ENCODE results near the gene MAP1LC3B.

DNA sequence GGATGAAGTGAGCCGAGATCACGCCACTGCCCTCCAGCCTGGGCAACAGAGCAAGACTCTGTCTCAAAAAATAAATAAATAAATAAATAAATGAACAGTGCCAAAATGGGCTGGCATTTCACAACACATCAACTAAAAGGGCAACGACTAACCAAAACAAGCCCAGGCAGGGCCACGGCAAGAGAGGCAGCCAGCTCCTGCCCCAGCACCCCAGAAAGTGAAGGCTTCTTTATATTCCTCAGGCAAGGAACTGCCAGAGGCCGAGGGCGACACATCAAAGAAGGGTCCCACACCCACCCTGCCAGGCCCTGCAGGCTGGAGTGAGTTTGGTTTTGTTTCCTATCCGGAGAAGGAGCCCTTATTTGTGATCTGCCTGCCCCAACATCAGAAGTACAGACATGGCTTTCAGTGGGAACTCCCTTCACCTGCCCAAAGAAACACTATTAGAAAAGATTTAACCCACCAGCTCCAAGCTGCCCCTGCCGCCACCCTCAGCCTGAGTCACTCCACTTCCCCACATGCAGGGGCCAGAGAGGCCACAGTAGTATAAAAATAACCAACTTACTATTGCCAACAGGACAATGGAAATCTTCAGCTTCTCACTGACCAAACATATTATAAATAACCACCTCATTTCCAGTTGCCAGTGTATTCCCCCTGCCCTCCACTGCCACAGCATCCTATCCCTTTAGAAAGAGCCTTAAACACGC lies 16.6 kb upstream of the MAP1LC3B start:
- no peak for TF ChIP-seq POLR2AphosphoS5 (IDR thresholded peaks at IDR 0.05; ENCODE audit: low read depth, low read length)
- TF ChIP-seq, protein P1, sequence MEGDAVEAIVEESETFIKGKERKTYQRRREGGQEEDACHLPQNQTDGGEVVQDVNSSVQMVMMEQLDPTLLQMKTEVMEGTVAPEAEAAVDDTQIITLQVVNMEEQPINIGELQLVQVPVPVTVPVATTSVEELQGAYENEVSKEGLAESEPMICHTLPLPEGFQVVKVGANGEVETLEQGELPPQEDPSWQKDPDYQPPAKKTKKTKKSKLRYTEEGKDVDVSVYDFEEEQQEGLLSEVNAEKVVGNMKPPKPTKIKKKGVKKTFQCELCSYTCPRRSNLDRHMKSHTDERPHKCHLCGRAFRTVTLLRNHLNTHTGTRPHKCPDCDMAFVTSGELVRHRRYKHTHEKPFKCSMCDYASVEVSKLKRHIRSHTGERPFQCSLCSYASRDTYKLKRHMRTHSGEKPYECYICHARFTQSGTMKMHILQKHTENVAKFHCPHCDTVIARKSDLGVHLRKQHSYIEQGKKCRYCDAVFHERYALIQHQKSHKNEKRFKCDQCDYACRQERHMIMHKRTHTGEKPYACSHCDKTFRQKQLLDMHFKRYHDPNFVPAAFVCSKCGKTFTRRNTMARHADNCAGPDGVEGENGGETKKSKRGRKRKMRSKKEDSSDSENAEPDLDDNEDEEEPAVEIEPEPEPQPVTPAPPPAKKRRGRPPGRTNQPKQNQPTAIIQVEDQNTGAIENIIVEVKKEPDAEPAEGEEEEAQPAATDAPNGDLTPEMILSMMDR (IDR thresholded peaks at IDR 0.05; ENCODE audit: control extremely low read depth in 1 of 3, insufficient read depth in 1 of 3, low read depth in 1 of 3, low read length in 3 of 3), result no peak
- TF ChIP-seq POLR2A (IDR thresholded peaks at IDR 0.05; ENCODE audit: control extremely low read depth in 1 of 2, low read depth in 2 of 2, low read length in 2 of 2), result no peak
- no peak for TF ChIP-seq EP300 (IDR thresholded peaks at IDR 0.05; ENCODE audit: borderline replicate concordance in 1 of 2, low read depth in 2 of 2, low read length in 2 of 2)
- TF ChIP-seq FOSL1 (IDR thresholded peaks at IDR 0.05; ENCODE audit: insufficient read depth, low read depth, low read length), result no peak
- TF ChIP-seq ASH2L (IDR thresholded peaks at IDR 0.05; ENCODE audit: low read length), result no peak
- TF ChIP-seq KDM1A (IDR thresholded peaks at IDR 0.05; ENCODE audit: borderline replicate concordance, low read length), result no peak
- no peak for TF ChIP-seq CBX5 (IDR thresholded peaks at IDR 0.05; ENCODE audit: low read depth, low read length)
- TF ChIP-seq SAP30 (IDR thresholded peaks at IDR 0.05; ENCODE audit: insufficient read depth, insufficient replicate concordance, low read length), result no peak
- no peak for TF ChIP-seq RBBP5 (IDR thresholded peaks at IDR 0.05; ENCODE audit: borderline replicate concordance, low read depth, low read length)
